NCI-H460 (cell line): ENCODE measurements around the gene SYT9. TPM values are rescaled to one million over a fixed set of nuclear protein-coding genes. Genes with fewer than 3 reads are reported as not detected.

Experiments
- DNase-seq: peaks from one replicate; pipeline ENCODE4 v3.0.0-alpha.2; 2016; ENCODE audit warnings: low read depth; ENCODE audit errors: extremely low read depth
- total RNA-seq: library from RNA; depleted of rRNA; stranded (reverse); fragments of >200 nt; shearing (Covaris generic); gene quantifications from 2 replicates; pipeline ENCODE4 v1.2.3, GENCODE V29; 2014

SYT9 gene
- total RNA-seq, 1 experiment from 2014 or later: not detected

DNA sequence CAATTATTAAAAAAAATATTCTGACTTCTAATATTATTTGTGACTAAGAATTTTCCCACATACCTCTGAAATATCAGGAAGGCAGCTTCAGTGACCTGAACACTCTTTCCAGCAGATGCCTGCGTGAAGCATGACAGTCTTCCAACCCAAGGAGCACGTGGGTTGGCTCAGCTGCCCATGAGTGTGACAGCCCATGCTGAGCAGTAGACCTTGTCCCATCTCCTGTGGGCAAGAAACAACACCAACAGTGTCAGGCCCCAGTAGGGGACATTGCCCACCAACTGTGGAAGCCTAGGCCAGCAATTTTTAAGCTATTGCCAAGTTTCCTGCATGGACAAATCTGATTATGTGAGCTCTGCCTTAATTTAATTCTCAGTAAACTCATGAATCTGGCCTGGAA is 167.2 kb downstream of the SYT9 start:
- no peak for DNase-seq

DNA sequence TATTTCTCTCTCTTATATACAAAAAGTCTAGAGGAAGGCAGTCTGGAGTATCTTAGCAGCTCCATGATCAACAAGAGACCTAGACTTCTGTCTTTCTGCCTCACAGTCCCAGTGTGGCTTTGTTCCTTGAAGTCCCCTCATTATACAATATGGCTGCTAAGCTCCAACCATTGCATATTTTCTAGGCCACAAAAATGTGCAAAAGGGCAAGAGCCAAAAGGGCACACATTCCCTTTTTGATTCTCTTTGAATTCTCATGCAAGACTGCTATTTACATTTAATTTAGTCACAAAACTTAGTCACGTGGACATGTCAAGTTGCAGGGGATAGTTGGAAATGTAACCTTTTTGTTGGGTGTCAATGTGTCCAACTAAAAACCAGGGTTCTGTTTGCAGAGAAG is 169.4 kb downstream of the SYT9 start:
- DNase-seq: no peak

DNA sequence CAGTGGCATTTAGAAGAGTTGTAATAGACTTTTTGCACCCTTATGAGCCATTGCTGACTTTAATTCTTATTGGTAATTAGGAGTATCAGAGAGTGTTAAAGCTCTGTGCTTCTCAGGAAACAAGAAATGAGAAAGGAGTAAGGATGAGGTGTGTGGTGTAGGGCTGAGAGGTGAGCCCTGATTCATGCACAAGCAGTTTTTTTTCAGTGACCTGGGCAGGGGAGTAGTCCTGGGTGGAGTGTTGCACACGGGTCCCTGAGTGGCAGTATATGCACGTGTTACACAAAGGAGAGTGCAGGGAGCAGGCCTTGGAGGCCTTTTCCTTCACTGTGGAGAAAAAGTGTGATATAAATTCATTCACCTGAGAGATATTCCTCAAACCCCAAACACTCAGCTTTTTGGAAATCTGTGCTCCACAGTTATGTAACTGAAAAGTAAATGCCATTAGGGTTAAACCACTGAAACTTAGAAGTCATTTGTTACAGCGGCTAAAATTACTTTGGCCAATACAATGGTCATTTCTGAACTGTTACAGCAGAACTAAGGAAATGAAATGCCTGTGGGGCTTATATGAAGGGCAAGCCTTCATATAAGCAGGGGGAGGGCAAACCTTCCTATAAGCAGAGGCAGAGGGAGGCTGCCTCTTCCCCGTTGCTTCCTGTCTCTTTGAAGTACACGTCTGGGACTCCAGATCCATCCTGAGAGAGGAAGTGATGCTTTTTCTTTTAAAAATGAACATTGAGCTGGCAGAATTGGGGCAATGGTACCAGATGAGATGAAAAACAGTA is 171.0 kb downstream of the SYT9 start:
- DNase-seq: no peak

DNA sequence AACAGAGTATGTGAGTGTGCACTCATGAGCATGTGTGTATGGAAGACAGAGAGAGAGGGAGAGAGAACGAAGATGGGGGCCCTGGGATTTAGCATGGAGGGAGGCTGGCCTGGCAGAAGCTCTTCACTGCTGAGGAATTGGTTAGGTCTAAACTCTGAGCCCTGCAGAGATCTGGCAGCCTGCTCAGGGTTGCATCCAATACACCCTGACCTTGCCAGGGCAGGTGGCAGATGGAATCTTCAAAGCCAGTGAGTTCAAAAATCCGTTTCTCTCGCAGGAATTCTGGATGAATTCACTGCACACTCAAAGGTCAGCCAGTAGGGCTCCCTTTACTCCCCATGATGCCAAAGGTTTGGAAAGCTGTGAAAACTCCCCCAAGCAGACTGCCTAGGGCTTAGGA is 172.2 kb downstream of the SYT9 start:
- no peak for DNase-seq

DNA sequence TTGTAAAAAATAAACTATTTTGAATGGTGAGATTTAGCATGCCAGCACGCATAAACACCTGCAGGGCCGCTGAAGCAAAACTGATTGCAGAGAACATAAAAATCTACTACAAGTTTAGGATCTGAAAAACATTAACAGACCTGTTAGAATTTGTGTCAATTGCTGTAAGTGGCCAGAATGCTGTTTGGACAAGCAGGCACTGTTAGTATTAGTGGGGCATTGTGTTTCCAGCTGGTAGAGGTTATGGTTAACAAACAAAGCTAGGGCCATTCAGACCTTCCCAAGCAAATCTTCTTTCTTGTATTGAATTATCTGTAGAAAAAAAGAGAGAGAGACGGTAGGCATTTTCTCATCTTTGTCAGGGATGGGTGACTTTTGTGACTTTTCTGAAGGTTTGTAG is 176.0 kb downstream of the SYT9 start:
- no peak for DNase-seq

DNA sequence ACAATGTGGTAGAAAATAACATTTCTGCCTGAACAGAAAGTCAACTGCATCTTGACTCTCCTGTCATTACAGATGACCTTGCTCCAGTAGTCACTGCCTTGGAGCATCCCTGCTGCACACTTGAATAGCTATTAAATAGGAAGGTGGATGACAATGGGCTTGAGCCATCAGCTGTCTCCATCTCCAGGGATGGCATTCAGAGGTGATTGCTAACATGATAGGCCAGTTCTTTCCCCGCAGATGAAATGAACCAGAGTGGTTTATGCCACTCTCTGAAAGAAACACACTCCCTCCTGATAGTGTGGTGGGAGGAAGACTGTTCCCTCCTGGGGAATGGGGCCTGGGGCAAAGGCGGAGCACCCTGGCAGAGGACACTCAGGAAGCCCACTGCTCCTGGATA is 176.5 kb downstream of the SYT9 start:
- no peak for DNase-seq

DNA sequence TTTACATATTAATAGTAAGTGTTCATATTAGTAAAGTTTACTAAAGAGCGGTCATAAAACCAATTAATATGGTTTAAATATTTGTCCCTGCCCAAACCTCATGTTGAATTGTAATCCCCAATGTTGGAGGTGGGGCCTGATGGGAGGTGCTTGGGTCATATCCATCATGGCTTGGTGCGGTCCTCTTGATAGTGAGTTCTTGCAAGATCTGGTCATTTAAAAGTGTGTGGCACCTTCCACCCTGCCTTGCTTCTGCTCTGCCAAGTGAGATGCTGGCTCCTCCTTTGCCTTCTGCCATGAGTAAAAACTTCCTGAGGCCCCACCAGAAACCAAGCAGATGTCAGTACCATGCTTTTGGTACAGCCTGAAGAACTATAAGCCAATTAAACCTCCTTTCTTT is 178.8 kb downstream of the SYT9 start:
- no peak for DNase-seq

DNA sequence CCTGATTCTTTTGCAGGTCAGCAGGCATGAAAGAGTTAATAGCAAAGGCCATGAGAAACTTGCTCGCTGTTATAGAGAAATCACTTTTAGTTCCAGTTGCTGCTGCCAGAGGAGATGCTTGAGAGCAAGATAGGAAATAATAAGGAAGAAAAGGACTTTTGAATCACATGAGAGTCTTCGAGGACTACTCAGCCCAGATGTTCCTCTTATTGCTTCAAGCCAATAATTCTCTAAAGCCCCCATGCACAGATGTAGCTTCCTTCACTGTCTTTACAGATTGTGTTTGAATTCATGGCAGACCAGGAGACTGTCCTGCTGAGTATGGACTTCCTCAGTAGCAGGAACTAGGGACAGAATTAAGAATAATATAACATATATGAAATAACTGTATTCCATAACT is 183.5 kb downstream of the SYT9 start:
- DNase-seq: no peak

DNA sequence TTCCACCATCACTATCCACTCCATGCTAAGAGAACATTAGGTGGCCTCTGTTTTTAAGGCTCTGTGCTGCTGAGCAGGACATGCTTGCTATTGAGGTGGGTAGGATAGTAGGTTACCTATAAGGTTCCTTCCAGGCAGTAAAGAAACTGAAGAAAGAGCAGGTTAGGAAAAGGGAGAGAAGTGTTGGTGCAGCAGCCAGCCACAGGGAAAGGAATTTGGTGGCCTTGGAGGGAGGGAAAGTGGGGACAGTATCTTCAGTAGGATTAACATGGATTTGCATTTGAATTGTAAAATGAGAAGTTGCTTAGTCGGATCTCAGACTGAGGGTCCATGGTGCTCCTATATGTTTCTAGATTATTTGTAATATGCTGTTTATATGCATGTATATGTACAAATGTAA is 184.4 kb downstream of the SYT9 start:
- no peak for DNase-seq

DNA sequence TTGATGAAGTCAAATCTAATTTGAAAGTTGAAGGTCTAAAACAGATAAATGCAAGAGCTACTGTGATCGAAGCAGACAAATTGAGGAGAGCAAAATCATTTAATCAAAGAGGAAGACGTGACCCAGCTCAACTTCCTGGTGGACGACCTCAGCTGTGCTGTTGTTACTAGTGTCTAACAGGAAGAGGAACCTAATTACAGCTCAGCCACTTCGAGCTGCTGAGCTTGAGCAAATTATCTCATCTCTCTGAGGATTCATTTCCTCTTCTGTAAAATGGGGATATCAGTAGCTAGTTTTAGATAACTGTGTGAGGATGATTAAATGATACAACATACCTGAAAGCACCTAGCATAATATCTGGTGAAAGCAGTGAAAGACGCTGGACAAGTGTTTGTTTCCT is 185.0 kb downstream of the SYT9 start:
- DNase-seq: no peak

DNA sequence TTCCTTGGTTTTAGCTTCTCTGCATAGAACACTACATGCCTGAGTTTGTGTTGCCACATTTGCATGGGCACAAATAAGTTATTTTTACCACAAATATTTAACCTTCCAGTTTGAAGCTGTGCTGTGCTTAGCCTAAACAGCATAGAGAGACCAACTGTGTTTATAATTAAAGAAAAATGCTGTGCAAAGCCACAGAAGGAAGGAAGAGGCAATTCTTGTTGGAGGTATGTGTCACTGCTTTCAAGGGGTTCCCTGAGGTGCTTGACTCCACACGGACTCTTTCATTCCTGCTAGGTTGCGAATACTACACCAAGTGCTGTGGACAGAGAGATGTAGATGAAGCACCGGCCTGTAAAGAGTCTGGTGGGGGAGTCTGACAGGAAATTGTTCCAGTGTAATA is 186.0 kb downstream of the SYT9 start:
- no peak for DNase-seq

DNA sequence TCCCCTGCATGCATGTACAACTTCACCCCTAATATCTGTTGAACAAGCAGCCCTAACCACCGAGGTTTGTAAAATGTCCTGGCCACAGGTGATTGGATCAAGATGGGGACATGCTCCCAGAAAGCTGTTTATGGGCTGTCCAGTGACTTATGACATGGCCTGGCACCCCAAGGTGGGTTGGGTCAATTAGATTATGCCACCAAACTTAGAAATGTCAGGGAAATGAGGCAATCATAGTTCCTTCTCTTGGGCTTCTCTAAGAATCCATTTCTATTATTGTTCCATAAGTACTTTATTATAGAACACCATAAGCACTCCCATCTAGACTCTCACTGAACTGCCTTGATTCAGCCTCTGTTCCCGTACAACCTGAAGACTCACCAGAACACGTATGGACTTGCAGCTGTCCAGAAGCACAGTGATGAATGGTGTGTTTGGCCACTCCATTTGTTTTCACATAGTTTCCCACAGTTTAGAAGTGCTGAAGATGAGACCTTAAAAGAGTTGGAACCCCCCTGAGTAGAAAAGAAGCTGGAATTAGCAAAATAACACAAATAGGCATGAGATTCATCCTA is 188.1 kb downstream of the SYT9 start:
- DNase-seq: no peak

DNA sequence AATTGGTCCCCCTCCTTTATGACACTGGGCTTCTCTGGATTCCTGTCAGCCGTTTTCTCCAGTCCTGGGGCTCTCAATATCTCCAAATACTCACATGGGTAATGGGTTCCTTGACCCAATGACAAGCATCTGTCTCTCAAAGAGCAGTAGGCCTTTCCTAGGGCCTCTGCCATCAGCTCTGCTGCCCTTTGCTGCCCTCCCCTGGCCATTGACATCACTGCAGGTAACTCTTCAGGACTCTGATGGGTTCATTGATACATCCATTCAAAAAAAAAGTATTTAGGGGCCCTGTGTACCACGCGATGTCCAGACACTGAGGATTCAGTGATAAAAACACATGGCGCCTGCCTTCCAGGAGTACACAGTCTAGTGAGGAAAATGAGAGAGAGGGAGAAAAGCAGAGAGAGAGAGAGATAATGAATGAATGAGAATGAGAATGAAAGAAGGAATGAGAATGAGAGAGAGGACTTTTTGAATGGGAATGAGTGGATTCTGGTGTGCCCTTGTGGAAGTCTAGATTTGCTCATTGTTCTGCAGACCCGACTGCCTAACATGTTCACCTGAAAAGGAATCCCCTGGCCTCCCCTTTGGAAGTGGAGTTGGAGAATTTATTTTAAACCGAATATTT is 191.0 kb downstream of the SYT9 start:
- peak; percentile 44 for DNase-seq

DNA sequence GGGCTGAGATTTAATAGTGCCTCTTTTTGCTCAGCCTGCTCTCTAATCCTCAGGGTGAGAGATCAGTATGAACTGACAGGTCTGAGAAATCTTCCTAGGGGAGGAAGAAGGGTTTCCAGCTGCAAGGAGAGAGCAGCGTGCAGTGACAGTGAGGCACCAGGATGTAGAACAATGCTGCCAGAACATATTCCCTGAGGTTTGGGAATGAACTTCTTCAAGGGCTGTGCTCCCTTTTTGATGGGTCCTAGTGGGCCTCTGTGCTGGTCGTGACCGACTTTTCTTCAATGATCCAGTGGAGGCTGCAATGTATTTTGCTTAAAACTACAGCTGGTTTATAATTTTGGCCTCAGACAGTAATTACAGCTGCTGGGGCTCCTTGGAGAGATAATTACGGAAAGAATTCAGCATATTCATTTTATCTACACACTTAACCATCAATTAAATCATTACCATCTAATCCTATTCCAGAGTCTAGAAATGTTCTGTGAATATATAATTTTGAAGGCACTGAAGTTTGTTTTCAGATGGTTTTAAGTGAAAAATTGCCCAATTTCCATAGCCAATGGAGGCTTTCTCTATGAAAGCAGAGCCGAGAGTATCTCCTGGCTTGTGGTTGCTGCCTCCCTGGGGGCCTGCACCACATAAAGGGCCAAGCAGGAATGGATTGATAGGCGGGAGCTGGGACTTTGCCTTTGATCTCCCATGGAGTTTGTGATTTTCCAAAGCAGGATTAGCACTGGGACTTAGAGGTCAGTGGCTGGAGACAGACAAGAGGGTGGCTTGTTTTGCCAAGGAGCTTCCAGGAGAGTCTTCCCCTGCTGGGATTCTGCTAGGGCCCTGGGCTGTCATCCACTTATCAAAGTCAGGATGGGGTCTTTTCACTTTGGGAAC is 192.6 kb downstream of the SYT9 start:
- no peak for DNase-seq

DNA sequence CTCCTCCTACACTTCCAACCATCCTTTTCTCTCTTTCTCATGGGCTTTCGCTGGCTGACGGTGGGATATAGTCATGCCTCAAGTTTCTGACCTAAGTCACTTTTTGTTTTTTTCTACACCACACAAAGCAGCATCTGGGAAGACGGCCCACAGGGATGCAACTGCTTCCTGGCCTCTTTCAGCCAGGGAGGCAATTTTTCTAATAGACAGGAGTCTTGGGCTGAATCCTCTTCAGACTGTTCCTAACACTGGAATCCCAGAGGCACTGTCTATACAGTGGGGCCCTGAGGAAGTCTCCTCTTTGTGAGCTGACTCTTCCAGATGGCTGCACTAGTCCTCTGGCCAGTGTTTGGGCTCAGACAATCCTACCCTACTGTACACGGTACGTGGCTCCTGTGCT is 193.9 kb downstream of the SYT9 start:
- no peak for DNase-seq

DNA sequence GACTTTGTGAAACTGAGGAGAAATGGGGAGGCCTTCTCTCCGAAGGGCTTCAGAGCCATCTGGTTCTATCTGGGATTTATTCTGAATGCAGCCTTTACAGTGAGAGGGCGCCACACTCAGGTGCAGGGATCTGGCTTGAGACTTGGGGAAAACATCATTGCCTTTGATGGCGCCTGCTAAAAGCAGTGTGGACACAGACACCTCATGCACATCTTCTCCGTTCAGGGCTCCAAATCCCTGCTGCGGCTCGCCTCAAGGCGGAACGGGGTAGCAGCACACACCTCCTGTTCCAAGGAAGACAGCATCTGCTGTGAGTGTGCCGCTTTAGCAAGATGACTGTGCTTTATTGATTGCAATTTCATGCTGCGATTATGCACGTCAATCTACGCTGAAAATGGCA is 196.5 kb downstream of the SYT9 start:
- no peak for DNase-seq

DNA sequence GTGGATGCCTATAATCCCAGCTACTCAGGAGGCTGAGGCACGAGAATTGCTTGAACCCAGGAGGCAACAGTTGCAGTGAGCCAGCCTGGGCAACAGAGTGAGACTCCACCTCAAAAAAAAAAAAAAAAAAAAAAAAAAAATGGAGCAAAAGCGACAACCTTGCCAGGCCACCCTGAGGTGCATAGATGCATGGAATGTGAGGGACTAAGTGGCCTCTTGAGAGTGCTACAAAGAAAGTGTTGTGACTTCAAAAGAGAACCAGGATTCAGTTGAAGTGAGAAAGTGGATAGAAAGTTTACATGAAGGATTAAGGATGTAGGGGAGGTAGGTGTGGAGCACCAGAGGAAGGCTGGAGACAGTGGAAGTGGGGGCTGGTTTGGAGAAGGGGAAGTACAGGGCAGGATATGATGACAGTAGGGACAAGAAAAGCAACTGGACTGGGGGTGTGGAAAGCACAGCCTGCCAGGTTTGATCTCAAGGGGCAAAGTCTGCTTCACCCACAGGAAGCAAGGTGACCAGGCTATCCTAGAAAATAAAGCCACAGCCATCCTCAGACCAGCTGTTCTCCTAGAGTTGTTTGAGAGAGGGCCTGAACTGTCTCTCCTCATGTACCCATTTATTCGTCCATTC is 197.6 kb downstream of the SYT9 start:
- no peak for DNase-seq

DNA sequence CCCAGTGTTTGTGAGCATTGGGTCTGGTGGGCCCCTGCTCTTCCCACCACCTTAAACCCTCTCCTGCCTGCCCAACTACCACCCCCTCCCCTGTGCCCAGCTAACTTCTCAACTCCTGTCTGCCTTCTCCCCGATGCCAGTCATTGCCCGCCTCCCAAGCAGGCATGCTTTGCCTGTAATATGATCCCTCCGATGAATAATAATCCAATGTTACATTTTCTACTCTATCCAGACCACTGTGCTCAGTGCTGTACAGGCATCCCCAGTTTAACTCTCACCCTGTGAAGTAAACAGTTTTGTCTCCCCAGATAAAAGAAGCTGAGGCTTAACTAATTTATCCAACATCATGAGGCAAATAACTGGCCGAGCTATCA is 198.1 kb downstream of the SYT9 start:
- DNase-seq: no peak

DNA sequence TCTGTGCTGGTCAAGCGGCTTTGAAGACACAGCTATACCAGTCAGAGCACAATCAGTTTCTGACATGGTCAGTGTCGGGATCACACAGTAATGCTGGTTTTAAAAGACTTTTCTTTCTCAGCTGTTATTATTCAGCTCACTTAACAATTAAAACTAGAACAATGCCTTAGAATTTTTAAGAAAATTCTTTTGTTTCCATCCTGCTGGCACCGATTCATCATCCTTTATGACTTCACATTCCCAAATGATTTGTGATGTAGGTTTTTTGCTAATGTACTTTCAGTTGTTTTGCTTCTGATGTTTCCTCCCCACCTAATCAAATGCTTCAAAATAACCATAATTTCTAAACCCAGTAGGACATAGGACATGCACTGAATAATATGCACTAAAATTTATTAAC is 199.1 kb downstream of the SYT9 start:
- DNase-seq: no peak

DNA sequence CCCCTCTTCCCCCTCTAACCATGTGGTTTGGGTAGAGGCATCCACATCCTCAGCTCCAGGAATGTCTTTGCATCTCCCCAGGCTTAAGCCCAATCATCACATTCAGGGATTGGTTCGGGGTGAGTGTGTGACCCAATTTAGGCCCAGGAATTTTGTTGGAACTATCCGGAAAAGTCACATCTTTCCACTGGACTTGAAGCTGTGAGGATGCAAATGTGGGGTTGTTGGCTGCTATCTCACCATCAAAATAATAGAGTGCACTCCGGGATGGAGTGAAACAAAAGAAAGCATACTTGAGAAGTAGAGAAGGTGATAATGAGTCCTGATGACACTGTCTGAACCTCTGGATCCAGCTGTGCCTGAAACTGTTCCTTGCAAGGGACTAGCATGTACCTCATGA is 199.8 kb downstream of the SYT9 start:
- no peak for DNase-seq

DNA sequence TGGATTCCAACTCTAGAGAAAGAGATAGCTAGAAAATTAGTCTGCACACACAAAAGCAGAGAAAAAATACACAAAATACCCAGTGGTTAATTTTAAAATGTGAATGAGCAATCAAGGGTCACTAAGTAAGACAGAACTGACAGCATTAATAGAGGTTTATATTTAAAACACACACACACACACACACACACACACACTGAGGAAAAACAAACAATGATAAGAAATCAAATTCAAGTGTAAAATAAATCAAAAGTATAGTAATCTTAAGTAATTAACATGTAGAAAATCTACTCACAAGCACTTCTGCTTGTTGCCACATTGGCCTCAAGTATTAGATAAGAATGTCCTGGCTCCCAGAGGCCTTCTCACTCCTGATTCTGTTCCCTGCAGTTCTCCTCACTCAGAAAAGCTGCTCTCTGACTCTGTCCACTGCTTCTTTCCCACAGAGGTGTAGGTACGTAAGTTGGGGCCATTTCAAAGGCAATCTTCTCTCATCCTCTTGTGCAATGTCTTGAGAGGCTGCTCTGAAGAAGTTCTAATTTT is 200.3 kb downstream of the SYT9 start:
- DNase-seq: no peak
